ENCODE measurements around the gene CAV3. TPM values are rescaled to one million over a fixed set of nuclear protein-coding genes. Genes with fewer than 3 reads are reported as not detected.
"Not testable (repeated sequence)": the region's sequence is repeated elsewhere in the genome, so short reads cannot be mapped to it uniquely, and the experiment has no call there.

Gene CAV3
- total RNA-seq = 10 to 100 TPM; 12.0 to 19.7 (median 14.3) TPM

GRCh38 chr3:8733332-8734094 is at the start of gene CAV3:
Gene CAV3 (plus strand): TSS chr3:8733802. CDS start chr3:8733877, 75 bp downstream.
- Histone ChIP-seq H3K4me3 (peak within 1 kb of the TSS; percentile 25 to 69 (median 52)), H3K4me1 (peaks cover 23 to 44% of the 10 kb centered on the region in 2 donors), H3K27ac (peak within 1 kb of the TSS; percentile 89 to 98 (median 92)), H3K27me3 (no peaks in the 10 kb centered on the region), H3K36me3 (no peaks in the 10 kb centered on the region), H3K9me3 (no peaks in the 10 kb centered on the region)
- peak; percentile 79 to 86 for ATAC-seq
- in situ Hi-C loops (cut with MboI; ENCODE audit: low sequenced_read_pairs in 4 of 4) = no loop called here
- intact Hi-C loops (cut with DNase I; ENCODE audit: low total_unique reads) = loop anchor here (1.0 to 10.0 kb wide), 3 partner anchors 25 to 249 kb away; no protein-coding TSS in a partner anchor
- peak; percentile 74 to 89 for DNase-seq
- TF ChIP-seq CTCF (IDR thresholded peaks at IDR 0.05 in 4 of 5, conservative IDR thresholded peaks at IDR 0.05 in 1 of 5) = no peak
- peak; percentile 36 to 41 for TF ChIP-seq POLR2A (IDR thresholded peaks at IDR 0.05)

- H3K36me3 ChIP-seq; H3K9me3 ChIP-seq; H3K4me3 ChIP-seq; H3K27ac ChIP-seq; intact Hi-C loops (cut with DNase I; ENCODE audit: low total_unique reads); H3K27me3 ChIP-seq; DNase-seq; H3K4me1 ChIP-seq; ATAC-seq; in situ Hi-C loops (cut with MboI; ENCODE audit: low sequenced_read_pairs in 4 of 4): not testable (repeated sequence)
These were observed 48.6 kb upstream of the CAV3 start for GRCh38 chr3:8684992-8685391.

GRCh38 chr3:8691295-8691694 is 42.3 kb upstream of the CAV3 start:
- H3K27me3 ChIP-seq; DNase-seq; H3K4me1 ChIP-seq; H3K9me3 ChIP-seq; intact Hi-C loops (cut with DNase I; ENCODE audit: low total_unique reads); H3K4me3 ChIP-seq; in situ Hi-C loops (cut with MboI; ENCODE audit: low sequenced_read_pairs in 4 of 4); ATAC-seq; H3K27ac ChIP-seq; H3K36me3 ChIP-seq: not testable (repeated sequence)

GRCh38 chr3:8702560-8702959 is 31.0 kb upstream of the CAV3 start:
- Histone ChIP-seq H3K9me3 (no peaks in the 10 kb centered on the region), H3K4me3 (no peak overlapping the region), H3K36me3 (no peaks in the 10 kb centered on the region), H3K4me1 (no peaks in the 10 kb centered on the region), H3K27me3 (no peaks in the 10 kb centered on the region), H3K27ac (no peak overlapping the region)
- TF ChIP-seq POLR2A (IDR thresholded peaks at IDR 0.05) = no peak
- TF ChIP-seq CTCF (IDR thresholded peaks at IDR 0.05 in 4 of 5, conservative IDR thresholded peaks at IDR 0.05 in 1 of 5) = no peak
- DNase-seq (no peak), ATAC-seq (no peak)
- intact Hi-C loops (cut with DNase I; ENCODE audit: low total_unique reads) = no loop called here
- in situ Hi-C loops (cut with MboI; ENCODE audit: low sequenced_read_pairs in 4 of 4) = no loop called here

- H3K27me3 ChIP-seq = no peaks in the 10 kb centered on the region
- H3K36me3 ChIP-seq = no peaks in the 10 kb centered on the region
- in situ Hi-C loops (cut with MboI; ENCODE audit: low sequenced_read_pairs in 4 of 4) (no loop called here), intact Hi-C loops (cut with DNase I; ENCODE audit: low total_unique reads) (no loop called here)
- no peak for DNase-seq
- no peak for ATAC-seq
- H3K4me1 ChIP-seq = no peaks in the 10 kb centered on the region
- no peak overlapping the region for H3K4me3 ChIP-seq
- H3K27ac ChIP-seq = no peak overlapping the region
- TF ChIP-seq POLR2A (IDR thresholded peaks at IDR 0.05) (no peak), CTCF (IDR thresholded peaks at IDR 0.05 in 4 of 5, conservative IDR thresholded peaks at IDR 0.05 in 1 of 5) (no peak)
- no peaks in the 10 kb centered on the region for H3K9me3 ChIP-seq
These were observed 28.0 kb upstream of the CAV3 start for GRCh38 chr3:8705575-8705974.
